ENCODE data around the gene IGSF3. TPM values are rescaled to one million over a fixed set of nuclear protein-coding genes. Genes with fewer than 3 reads are reported as not detected.

IGSF3 gene
- total and polyA plus RNA-seq, 2 of the 8 experiments (the other 6 are each of a cell fraction or from before 2014, with no cell fraction given) = 30.0 to 32.2 TPM

- TF ChIP-seq, protein P1, sequence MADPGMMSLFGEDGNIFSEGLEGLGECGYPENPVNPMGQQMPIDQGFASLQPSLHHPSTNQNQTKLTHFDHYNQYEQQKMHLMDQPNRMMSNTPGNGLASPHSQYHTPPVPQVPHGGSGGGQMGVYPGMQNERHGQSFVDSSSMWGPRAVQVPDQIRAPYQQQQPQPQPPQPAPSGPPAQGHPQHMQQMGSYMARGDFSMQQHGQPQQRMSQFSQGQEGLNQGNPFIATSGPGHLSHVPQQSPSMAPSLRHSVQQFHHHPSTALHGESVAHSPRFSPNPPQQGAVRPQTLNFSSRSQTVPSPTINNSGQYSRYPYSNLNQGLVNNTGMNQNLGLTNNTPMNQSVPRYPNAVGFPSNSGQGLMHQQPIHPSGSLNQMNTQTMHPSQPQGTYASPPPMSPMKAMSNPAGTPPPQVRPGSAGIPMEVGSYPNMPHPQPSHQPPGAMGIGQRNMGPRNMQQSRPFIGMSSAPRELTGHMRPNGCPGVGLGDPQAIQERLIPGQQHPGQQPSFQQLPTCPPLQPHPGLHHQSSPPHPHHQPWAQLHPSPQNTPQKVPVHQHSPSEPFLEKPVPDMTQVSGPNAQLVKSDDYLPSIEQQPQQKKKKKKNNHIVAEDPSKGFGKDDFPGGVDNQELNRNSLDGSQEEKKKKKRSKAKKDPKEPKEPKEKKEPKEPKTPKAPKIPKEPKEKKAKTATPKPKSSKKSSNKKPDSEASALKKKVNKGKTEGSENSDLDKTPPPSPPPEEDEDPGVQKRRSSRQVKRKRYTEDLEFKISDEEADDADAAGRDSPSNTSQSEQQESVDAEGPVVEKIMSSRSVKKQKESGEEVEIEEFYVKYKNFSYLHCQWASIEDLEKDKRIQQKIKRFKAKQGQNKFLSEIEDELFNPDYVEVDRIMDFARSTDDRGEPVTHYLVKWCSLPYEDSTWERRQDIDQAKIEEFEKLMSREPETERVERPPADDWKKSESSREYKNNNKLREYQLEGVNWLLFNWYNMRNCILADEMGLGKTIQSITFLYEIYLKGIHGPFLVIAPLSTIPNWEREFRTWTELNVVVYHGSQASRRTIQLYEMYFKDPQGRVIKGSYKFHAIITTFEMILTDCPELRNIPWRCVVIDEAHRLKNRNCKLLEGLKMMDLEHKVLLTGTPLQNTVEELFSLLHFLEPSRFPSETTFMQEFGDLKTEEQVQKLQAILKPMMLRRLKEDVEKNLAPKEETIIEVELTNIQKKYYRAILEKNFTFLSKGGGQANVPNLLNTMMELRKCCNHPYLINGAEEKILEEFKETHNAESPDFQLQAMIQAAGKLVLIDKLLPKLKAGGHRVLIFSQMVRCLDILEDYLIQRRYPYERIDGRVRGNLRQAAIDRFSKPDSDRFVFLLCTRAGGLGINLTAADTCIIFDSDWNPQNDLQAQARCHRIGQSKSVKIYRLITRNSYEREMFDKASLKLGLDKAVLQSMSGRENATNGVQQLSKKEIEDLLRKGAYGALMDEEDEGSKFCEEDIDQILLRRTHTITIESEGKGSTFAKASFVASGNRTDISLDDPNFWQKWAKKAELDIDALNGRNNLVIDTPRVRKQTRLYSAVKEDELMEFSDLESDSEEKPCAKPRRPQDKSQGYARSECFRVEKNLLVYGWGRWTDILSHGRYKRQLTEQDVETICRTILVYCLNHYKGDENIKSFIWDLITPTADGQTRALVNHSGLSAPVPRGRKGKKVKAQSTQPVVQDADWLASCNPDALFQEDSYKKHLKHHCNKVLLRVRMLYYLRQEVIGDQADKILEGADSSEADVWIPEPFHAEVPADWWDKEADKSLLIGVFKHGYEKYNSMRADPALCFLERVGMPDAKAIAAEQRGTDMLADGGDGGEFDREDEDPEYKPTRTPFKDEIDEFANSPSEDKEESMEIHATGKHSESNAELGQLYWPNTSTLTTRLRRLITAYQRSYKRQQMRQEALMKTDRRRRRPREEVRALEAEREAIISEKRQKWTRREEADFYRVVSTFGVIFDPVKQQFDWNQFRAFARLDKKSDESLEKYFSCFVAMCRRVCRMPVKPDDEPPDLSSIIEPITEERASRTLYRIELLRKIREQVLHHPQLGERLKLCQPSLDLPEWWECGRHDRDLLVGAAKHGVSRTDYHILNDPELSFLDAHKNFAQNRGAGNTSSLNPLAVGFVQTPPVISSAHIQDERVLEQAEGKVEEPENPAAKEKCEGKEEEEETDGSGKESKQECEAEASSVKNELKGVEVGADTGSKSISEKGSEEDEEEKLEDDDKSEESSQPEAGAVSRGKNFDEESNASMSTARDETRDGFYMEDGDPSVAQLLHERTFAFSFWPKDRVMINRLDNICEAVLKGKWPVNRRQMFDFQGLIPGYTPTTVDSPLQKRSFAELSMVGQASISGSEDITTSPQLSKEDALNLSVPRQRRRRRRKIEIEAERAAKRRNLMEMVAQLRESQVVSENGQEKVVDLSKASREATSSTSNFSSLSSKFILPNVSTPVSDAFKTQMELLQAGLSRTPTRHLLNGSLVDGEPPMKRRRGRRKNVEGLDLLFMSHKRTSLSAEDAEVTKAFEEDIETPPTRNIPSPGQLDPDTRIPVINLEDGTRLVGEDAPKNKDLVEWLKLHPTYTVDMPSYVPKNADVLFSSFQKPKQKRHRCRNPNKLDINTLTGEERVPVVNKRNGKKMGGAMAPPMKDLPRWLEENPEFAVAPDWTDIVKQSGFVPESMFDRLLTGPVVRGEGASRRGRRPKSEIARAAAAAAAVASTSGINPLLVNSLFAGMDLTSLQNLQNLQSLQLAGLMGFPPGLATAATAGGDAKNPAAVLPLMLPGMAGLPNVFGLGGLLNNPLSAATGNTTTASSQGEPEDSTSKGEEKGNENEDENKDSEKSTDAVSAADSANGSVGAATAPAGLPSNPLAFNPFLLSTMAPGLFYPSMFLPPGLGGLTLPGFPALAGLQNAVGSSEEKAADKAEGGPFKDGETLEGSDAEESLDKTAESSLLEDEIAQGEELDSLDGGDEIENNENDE (IDR thresholded peaks at IDR 0.05; ENCODE audit: insufficient replicate concordance, low read length) = no peak
- no peak for TF ChIP-seq CEBPB (IDR thresholded peaks at IDR 0.05; ENCODE audit: low read depth, low read length)
- TF ChIP-seq EP300 (IDR thresholded peaks at IDR 0.05; ENCODE audit: borderline replicate concordance in 1 of 2, low read depth in 2 of 2, low read length in 2 of 2) = no peak
These were observed 86.8 kb downstream of the IGSF3 start (continued) for GRCh38 chr1:116580446-116581322.

All from H1 (cell line).